ENCODE measurements around the gene MMP24. TPM values are rescaled to one million over a fixed set of nuclear protein-coding genes. Genes with fewer than 3 reads are reported as not detected.

The MMP24 gene
- total RNA-seq (2022; extraction: Qiagen RNA extraction; ENCODE audit: low read depth), result 18.1 to 20.7 TPM (median 19.9 TPM) in 5 replicates

DNA sequence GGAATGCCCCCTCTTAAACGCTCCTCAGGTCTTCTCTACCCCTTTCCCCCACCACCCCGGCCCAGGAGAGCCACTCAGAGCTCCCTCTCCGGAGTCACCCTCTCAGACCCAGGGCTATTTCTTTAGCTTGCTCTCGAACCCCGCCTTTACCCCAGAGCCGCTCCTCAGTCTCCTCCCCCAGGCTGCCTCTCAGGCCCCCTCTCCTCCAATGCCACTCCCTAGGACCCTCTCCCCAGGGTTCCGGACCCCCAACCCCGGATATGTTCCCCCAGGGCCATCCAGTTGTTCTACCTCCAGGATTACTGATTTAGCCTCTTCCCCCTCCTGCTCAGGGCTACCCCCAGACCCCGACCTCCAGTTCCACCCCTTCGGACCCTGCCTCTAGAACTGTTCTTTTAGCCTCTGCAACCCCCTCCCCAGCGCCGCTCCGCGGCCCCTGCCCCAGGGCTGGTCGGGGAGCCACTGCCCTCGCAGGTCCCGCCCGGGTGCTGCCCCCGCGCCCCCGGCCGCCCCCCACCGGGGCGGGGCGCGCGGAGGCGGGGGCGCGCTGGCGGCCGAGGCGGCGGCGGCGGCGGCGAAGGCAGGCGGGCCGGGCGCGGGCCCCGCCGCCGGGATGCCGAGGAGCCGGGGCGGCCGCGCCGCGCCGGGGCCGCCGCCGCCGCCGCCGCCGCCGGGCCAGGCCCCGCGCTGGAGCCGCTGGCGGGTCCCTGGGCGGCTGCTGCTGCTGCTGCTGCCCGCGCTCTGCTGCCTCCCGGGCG, at the start of gene MMP24:
Gene MMP24 (plus strand): TSS at position 565 of the 758 bp plus-strand sequence. CDS start 49 bp downstream, at position 614.

DNA sequence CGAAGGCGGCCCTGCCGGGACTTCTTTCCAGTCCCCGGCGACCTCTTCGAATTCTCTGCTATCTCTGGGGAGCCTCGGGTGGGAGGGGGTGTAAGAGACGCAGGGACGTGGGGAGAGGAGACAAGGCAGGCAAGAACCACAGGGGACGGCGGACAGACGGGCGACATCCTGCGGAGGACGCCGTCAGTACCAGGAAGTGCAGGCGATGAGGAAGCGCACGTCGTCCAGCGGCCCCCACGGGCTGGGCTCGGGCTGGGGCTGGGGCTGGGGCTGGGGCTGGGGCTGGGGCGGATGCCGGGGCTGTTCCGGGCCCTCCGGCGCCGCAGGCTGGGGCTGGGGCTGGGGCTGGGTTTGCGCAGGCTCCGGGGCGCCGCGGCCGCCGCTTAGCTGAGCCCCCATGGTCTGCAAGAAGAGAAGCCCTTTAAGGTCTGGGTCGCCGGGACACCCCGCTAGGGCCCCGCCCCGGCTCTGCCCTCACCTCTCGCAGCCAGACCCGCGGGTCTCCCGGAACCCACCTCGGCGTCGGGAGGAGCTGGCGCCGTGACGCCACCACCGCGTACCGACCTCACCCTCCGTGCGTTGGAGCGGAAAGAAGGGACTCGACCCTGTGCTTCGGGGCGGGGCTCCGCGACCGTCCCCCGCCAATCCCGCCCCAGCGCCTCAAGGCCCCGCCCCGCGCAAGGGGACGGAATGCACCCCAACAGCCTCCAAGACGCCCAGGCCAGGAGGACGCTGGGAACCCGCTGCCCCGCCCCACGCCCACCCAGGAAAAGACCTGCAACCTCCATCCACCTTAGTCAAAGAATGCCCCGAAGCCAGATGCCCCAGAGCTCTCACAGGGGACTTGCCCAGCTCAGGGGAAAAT, 51.3 kb downstream of the MMP24 start, which contains the start of gene MMP24OS:
Gene MMP24OS (minus strand): TSS at position 592 of the 865 bp plus-strand sequence. CDS start 193 bp downstream, at position 399.

DNA sequence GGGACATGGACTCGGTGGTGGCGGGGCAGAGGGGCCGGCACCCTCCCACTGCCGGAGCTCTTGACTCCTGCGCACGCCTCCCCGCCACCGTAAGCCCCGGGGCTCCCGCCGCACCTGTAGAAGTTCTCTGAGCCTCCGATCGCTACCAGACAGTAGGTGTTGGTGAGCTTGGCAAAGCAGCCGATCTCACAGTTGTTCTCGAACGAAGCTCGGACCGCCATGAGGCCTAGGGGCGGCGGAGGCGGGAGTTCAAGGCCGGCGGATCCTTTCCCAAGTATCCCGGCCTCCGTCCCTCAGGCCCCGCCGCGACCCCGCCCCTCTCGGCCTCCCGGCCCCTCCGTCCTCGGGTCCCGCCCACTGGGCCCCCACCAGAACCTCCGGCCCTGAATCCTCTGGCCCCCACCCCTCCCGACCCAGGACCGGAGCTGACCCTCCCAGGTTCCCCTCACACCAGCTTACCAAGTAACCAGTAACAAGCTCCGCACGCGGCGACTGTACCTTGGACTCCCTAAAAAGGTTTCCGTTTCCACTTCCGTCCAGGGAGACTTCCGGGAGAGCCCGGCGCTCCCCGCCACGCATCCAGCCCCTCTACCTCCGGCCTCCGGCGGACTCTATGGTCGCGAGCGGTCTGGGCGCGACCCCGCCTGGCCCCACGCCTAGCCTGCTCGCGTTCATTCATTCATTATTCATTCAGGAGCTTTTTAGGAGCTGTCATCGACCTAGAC, 57.9 kb downstream of the MMP24 start, which contains the start of gene EIF6:
Gene EIF6 (minus strand): TSS at position 506 of the 725 bp plus-strand sequence. CDS start 285 bp downstream, at position 221.

DNA sequence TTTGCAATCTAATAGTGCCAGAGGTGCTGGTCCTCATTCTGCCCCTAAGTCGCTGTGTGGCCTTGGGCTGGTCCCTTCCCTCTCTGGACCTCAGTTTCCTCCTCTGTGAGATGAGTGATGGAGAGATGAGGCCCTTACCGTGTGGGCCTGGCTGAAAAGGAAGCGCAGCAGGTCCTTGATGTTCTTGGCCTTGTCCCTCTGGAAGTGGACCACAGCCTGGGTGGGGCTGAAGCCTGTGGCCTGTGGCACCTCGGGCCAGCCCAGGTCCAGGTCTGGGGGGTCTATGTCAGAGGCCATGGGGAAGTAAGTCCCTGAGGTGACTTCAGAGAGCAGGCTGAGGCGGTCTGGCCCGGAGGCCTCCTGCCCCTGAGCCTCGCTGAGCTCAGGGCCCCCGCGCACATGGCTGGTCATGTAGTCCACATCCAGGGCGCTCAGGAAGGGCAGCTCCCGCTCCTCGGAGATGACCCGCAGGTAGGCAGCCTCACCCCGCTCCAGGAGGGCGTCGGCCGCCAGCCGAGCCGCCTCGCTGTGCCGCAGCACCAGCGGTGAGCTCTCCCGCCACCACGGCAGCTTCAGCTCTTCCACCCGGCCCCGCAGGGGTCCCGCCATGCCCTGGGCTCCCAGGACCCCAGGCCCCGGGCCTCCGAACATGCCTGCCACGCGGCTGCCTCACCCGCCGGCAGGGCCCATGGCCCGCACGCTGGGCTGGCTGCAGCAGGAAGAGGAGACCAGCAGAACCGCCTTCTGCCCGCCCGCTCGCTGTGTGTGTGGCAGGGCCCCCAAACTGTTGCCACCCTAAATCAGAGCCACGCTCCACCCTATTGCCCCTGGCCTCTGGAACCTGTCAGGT, 65.4 kb downstream of the MMP24 start, which contains the start of gene FAM83C:
Gene FAM83C (minus strand): TSS at position 772 of the 850 bp plus-strand sequence. CDS start 121 bp downstream, at position 651.

Other genes with a start within 250 kb of the MMP24 start
- 46.7 to 61.3 TPM (median 57.9 TPM) in 5 replicates for gene TRPC4AP, start 133.9 kb upstream of the MMP24 start, total RNA-seq (2022; extraction: Qiagen RNA extraction; ENCODE audit: low read depth)
- 47.4 to 49.0 TPM (median 48.2 TPM) in 5 replicates for gene EDEM2, start 79.4 kb upstream of the MMP24 start, total RNA-seq (2022; extraction: Qiagen RNA extraction; ENCODE audit: low read depth)
- 101 to 129 TPM (median 125 TPM) in 5 replicates for gene PROCR, start 54.6 kb upstream of the MMP24 start, total RNA-seq (2022; extraction: Qiagen RNA extraction; ENCODE audit: low read depth)
- gene MMP24OS, start 51.4 kb downstream of the MMP24 start, total RNA-seq (2022; extraction: Qiagen RNA extraction; ENCODE audit: low read depth), result 52.7 to 82.4 TPM (median 71.4 TPM) in 5 replicates
- 362 to 409 TPM (median 372 TPM) in 5 replicates for gene EIF6, start 58.1 kb downstream of the MMP24 start, total RNA-seq (2022; extraction: Qiagen RNA extraction; ENCODE audit: low read depth)
- gene FAM83C, start 65.7 kb downstream of the MMP24 start, total RNA-seq (2022; extraction: Qiagen RNA extraction; ENCODE audit: low read depth), result 0.02 to 0.06 TPM in 2 of 5 replicates, not detected in the others
- gene UQCC1, start 185.3 kb downstream of the MMP24 start, total RNA-seq (2022; extraction: Qiagen RNA extraction; ENCODE audit: low read depth), result 30.4 to 37.1 TPM (median 35.1 TPM) in 5 replicates
- gene GDF5, start 211.5 kb downstream of the MMP24 start, total RNA-seq (2022; extraction: Qiagen RNA extraction; ENCODE audit: low read depth), result 0.03 TPM in 1 of 5 replicates, not detected in the others
- 23.6 to 33.8 TPM (median 30.0 TPM) in 5 replicates for gene CEP250, start 228.9 kb downstream of the MMP24 start, total RNA-seq (2022; extraction: Qiagen RNA extraction; ENCODE audit: low read depth)

Data from A549 treated with DMSO at 1 μM for 4 hours (cell line).